GM12878 (cell line): Measurements from ENCODE around the gene WDR86. TPM values are rescaled to one million over a fixed set of nuclear protein-coding genes. Genes with fewer than 3 reads are reported as not detected.

ENCODE experiments used
- ATAC-seq: fragments of 200-7000 bp; cut with Tn5 transposase; 3 replicates; pipeline ENCODE4 v1.9.1; 2020; ENCODE audit warnings: mild to moderate bottlenecking, moderate library complexity
- BruUV-seq: library from RNA; stranded (reverse); fragments of 400-500 nt; replicated peaks from 2 replicates; lab custom pipeline; 2021; lab: Mats Ljungman, UMichigan
- CTCF ChIA-PET: fragments of 300-600 bp; sonication (Branson Sonifier 250); formaldehyde crosslinking; extraction: SDS; loops from one replicate; lab custom pipeline; 2021; ENCODE audit warnings: inconsistent platforms; lab: Yijun Ruan, JAX
- POLR2A ChIA-PET: fragments of 350-600 bp; formaldehyde crosslinking; extraction: SDS; loops from one replicate; lab custom pipeline; 2021; ENCODE audit warnings: inconsistent platforms; lab: Charles Lee
- RAD21 ChIA-PET: fragments of 300-600 bp; sonication (Branson Sonifier 250); formaldehyde crosslinking; loops from one replicate; lab custom pipeline; 2023; ENCODE audit warnings: antibody characterized with exemption; ENCODE audit not compliant: unreplicated experiment; lab: Charles Lee
- SMC1A ChIA-PET: fragments of 300-600 bp; sonication (Branson Sonifier 250); formaldehyde crosslinking; loops from one replicate; lab custom pipeline; 2023; ENCODE audit not compliant: unreplicated experiment, uncharacterized antibody; lab: Charles Lee
- DNase-seq: peaks from one replicate; pipeline ENCODE4 v3.0.0-alpha.2; 2011; ENCODE audit warnings: low read depth, low spot score
- FAIRE-seq: peaks from 3 replicates; lab custom pipeline; 2011; peaks lifted over from hg19 to GRCh38; lab: Jason Lieb, UNC
- H2AFZ ChIP-seq: 2 replicates; pipeline ENCODE4 v1.6.0; 2011; ENCODE audit warnings: low read depth, low read length, control low read depth; ENCODE audit not compliant: control insufficient read depth
- H3K27ac ChIP-seq: 2 replicates; pipeline ENCODE4 v1.5.1; 2011; ENCODE audit warnings: control low read depth; ENCODE audit not compliant: control insufficient read depth, insufficient read depth
- H3K27me3 ChIP-seq, 2 experiments: replicated peaks in 1 of 2; 2 replicates each; pipeline versions ENCODE4 v1.6.0 to v1.6.1; 2011; ENCODE audit warnings: low read length in 1 of 2; ENCODE audit not compliant: control insufficient read depth in 2 of 2, insufficient read depth in 2 of 2
- H3K36me3 ChIP-seq, 2 experiments: 2 replicates each; pipeline ENCODE4 v1.5.1; 2011; ENCODE audit warnings: low read length in 1 of 2; ENCODE audit not compliant: control insufficient read depth in 2 of 2, insufficient read depth in 2 of 2
- H3K4me1 ChIP-seq: 2 replicates; pipeline ENCODE4 v1.6.1; 2011; ENCODE audit warnings: mild to moderate bottlenecking, low read length, moderate library complexity, mixed read lengths; ENCODE audit not compliant: control insufficient read depth, insufficient read depth
- H3K4me2 ChIP-seq: 2 replicates; pipeline ENCODE4 v1.6.0; 2011; ENCODE audit warnings: control low read depth; ENCODE audit not compliant: control insufficient read depth, insufficient read depth
- H3K4me3 ChIP-seq: fragments of 200-600 bp; sonication (generic); 2 replicates; pipeline ENCODE4 v1.5.1; 2016
- H3K79me2 ChIP-seq: 2 replicates; pipeline ENCODE4 v1.6.0; 2011; ENCODE audit warnings: low read length; ENCODE audit not compliant: control insufficient read depth, insufficient read depth
- H3K9ac ChIP-seq: 2 replicates; pipeline ENCODE4 v1.8.0; 2011; ENCODE audit warnings: low read length, control low read depth, mixed read lengths; ENCODE audit not compliant: control insufficient read depth, insufficient read depth
- H3K9me3 ChIP-seq: replicated peaks from 3 replicates; pipeline ENCODE4 v1.5.1; 2011; ENCODE audit warnings: mild to moderate bottlenecking, low read length; ENCODE audit not compliant: control insufficient read depth, insufficient read depth
- H4K20me1 ChIP-seq: 2 replicates; pipeline ENCODE4 v1.6.0; 2011; ENCODE audit not compliant: control insufficient read depth, insufficient read depth
- BCL11A ChIP-seq: IDR thresholded peaks from 2 replicates; pipeline ENCODE4 v1.6.1; 2011; ENCODE audit warnings: low read depth, low read length
- CBFB ChIP-seq: IDR thresholded peaks from 2 replicates; pipeline ENCODE4 v1.6.1; 2016; ENCODE audit warnings: antibody characterized with exemption, low read depth
- CBX3 ChIP-seq: fragments of 200-600 bp; sonication (generic); IDR thresholded peaks from 2 replicates; pipeline ENCODE4 v1.6.1; 2016; ENCODE audit warnings: low read depth, borderline replicate concordance
- CHD2 ChIP-seq: IDR thresholded peaks from 2 replicates; pipeline ENCODE4 v1.6.1; 2011; ENCODE audit warnings: low read depth, low read length, improper control_type of control experiment, borderline replicate concordance
- EGR1 ChIP-seq, 2 experiments: IDR thresholded peaks; 1 replicate in 1 of 2; 2 replicates in 1 of 2; pipeline ENCODE4 v1.6.1; 2011 to 2012; ENCODE audit warnings: low read depth in 2 of 2, low read length in 2 of 2, borderline replicate concordance in 1 of 2, mild to moderate bottlenecking in 1 of 2, moderate library complexity in 1 of 2
- FOS ChIP-seq: IDR thresholded peaks from 3 replicates; pipeline ENCODE4 v1.6.1; 2011; ENCODE audit warnings: borderline replicate concordance; ENCODE audit not compliant: insufficient read length; ENCODE audit errors: extremely low read depth
- GATAD2B ChIP-seq: fragments of 450-650 bp; conservative IDR thresholded peaks from 2 replicates; pipeline ENCODE4 v1.6.1; 2017; ENCODE audit warnings: low read depth, mild to moderate bottlenecking, moderate library complexity
- HCFC1 ChIP-seq: fragments of 150-350 bp; IDR thresholded peaks from 2 replicates; pipeline ENCODE4 v1.6.1; 2014; ENCODE audit warnings: low read length
- HDAC6 ChIP-seq: fragments of 200-600 bp; sonication (generic); IDR thresholded peaks from one replicate; pipeline ENCODE4 v1.8.0; 2017; ENCODE audit warnings: antibody characterized with exemption; ENCODE audit not compliant: unreplicated experiment
- HDGF ChIP-seq: fragments of 450-650 bp; IDR thresholded peaks from 2 replicates; pipeline ENCODE4 v1.6.1; 2016; ENCODE audit warnings: antibody characterized with exemption
- MYC ChIP-seq: IDR thresholded peaks from 2 replicates; pipeline ENCODE4 v1.6.1; 2011; ENCODE audit warnings: mild to moderate bottlenecking, low read length, moderate library complexity, inconsistent platforms; ENCODE audit not compliant: insufficient read depth, insufficient replicate concordance, insufficient read length, severe bottlenecking
- PAX5 ChIP-seq: IDR thresholded peaks from 2 replicates; pipeline ENCODE4 v1.6.1; 2011; ENCODE audit warnings: low read depth, low read length, borderline replicate concordance
- SKIL ChIP-seq: fragments of 450-650 bp; IDR thresholded peaks from 2 replicates; pipeline ENCODE4 v1.6.1; 2017; ENCODE audit warnings: mild to moderate bottlenecking, low read depth, inconsistent platforms; ENCODE audit not compliant: poor library complexity, severe bottlenecking
- STAT3 ChIP-seq: IDR thresholded peaks from 2 replicates; pipeline ENCODE4 v1.6.1; 2011; ENCODE audit warnings: low read depth, low read length, improper control_type of control experiment
- ZNF622 ChIP-seq: fragments of 450-650 bp; IDR thresholded peaks from 2 replicates; pipeline ENCODE4 v1.6.1; 2017; ENCODE audit warnings: mild to moderate bottlenecking, inconsistent platforms
- WGBS: methylation state at CpG from one replicate; pipeline ENCODE4 v1.1.6; 2016; ENCODE audit warnings: low lambda C conversion rate; ENCODE audit not compliant: insufficient replicate concordance, insufficient coverage; ENCODE audit errors: missing lambda C conversion rate; 5-methylcytosine and 5-hydroxymethylcytosine counted together
- in situ Hi-C: fragments of 300-500 bp; cut with MboI; formaldehyde crosslinking; loops from 9 replicates; pipeline ENCODE4 v1.14.3; 2018; ENCODE audit warnings: mixed read lengths
- intact Hi-C: fragments of 100-400 bp; cut with micrococcal nuclease; formaldehyde crosslinking; loops from one replicate; pipeline ENCODE4 v1.14.2; 2022; ENCODE audit not compliant: unreplicated experiment
- polyA plus RNA-seq, 11 experiments: library from polyadenylated mRNA; depleted of rRNA in 4 of 11; unstranded in 6 of 11; stranded (reverse) in 5 of 11; fragments of >200 nt; fragmentation: Nextera tagmentation in 4 of 11; fragmentation: Illumina TruSeq in 1 of 11; extraction: Ambion mirVana in 4 of 11; extraction: Trizol in 1 of 11; gene quantifications; 1 replicate in 1 of 11; 2 replicates in 10 of 11; pipeline versions ENCODE4 v1.2.1 to v1.2.3, GENCODE V29; 2011 to 2016; ENCODE audit warnings: inconsistent platforms in 2 of 11, missing spikeins in 2 of 11, low read depth in 1 of 11
- total RNA-seq, 4 experiments: library from RNA; depleted of rRNA in 3 of 4; stranded (reverse); fragments of >200 nt in 3 of 4; fragmentation: Illumina TruSeq in 1 of 4; extraction: Trizol in 1 of 4; gene quantifications; 2 replicates each; pipeline versions ENCODE4 v1.2.1 to v1.2.3, GENCODE V29; 2013 to 2021
- TF ChIP-seq, protein P1 (sequence below): IDR thresholded peaks from 2 replicates; pipeline ENCODE4 v1.6.1; 2011; ENCODE audit warnings: low read depth, low read length, improper control_type of control experiment, borderline replicate concordance

The WDR86 gene
- total and polyA plus RNA-seq, 10 of the 15 experiments (the other 5 are each of a cell fraction or from before 2014, with no cell fraction given): 0.05 to 0.19 (median 0.15) TPM; not detected in 7

DNA sequence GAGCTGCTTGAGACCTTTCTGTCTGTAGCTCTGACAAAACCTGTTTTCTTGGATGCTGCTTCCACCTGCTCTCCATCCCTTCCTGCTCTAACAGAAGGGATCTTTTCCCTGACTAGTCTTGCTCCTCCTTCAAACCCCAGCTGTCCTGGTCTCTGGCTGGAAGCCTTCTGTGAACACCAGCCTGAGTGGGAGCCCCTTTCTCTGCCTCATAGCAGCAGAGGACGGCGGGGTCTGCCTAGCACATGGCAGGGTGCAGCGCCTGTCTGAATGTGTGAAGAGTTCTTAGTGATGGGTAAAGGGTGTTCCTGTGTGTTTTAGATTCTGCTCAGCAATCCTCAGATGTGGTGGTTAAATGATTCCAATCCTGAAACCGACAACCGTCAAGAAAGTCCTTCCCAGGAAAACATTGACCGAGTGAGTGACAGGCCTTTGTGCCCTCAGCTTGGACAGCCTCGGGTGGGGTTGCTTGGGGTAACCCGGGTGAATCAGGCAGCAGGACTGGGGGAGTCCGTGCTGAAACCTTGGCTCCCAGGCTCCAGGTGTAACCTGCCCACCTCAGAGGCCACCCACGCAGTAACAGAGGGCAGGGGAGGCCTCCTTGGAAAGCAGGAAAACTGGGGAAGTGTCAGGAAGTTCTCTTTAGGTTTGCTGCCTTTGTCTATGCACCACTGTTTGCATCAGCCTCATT, 34.2 kb downstream of the WDR86 start:
- Histone ChIP-seq H2AFZ (no peak overlapping the region), H4K20me1 (no peaks in the 10 kb centered on the region), H3K9me3 (no peaks in the 10 kb centered on the region), H3K79me2 (no peaks in the 10 kb centered on the region), H3K27me3 (no peaks in the 10 kb centered on the region), H3K36me3 (peaks cover 7 to 18% of the 10 kb centered on the region in 2 experiments), H3K9ac (no peak overlapping the region), H3K4me1 (peaks cover 3% of the 10 kb centered on the region), H3K27ac (no peak overlapping the region), H3K4me3 (no peak overlapping the region), H3K4me2 (no peak overlapping the region)
- in situ Hi-C loops (no loop called here), intact Hi-C loops (no loop called here)
- DNase-seq: no peak
- no peak for FAIRE-seq
- BruUV-seq: no TSS peak
- CTCF ChIA-PET: no interaction called here
- POLR2A ChIA-PET: no interaction called here
- SMC1A ChIA-PET: no interaction called here
- no peak for ATAC-seq
- 76% methylated on average over 10 of the region's 10 CpGs for WGBS
- TF ChIP-seq MYC: no peak
- TF ChIP-seq HDAC6: no peak
- no peak for TF ChIP-seq EGR1 (IDR thresholded peaks at IDR 0.05; ENCODE audit: borderline replicate concordance in 1 of 2, low read depth in 2 of 2, low read length in 2 of 2)
- no peak for TF ChIP-seq PAX5
- TF ChIP-seq, protein P1, sequence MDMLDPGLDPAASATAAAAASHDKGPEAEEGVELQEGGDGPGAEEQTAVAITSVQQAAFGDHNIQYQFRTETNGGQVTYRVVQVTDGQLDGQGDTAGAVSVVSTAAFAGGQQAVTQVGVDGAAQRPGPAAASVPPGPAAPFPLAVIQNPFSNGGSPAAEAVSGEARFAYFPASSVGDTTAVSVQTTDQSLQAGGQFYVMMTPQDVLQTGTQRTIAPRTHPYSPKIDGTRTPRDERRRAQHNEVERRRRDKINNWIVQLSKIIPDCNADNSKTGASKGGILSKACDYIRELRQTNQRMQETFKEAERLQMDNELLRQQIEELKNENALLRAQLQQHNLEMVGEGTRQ: no peak
- RAD21 ChIA-PET: interaction anchor here (0.5 kb wide), 1 partner anchor 68 kb away, joined by 3 read pairs; no protein-coding TSS in a partner anchor

GRCh38 chr7:151374726-151375125, 35.1 kb downstream of the WDR86 start:
- intact Hi-C loops: no loop called here
- SMC1A ChIA-PET: no interaction called here
- ATAC-seq (no peak), DNase-seq (no peak), FAIRE-seq (no peak)
- Histone ChIP-seq H3K4me1 (no peaks in the 10 kb centered on the region), H3K4me3 (no peak overlapping the region), H3K36me3 (peaks cover 7 to 18% of the 10 kb centered on the region in 2 experiments), H3K4me2 (no peak overlapping the region), H3K9ac (no peak overlapping the region), H3K27me3 (no peaks in the 10 kb centered on the region), H3K9me3 (no peaks in the 10 kb centered on the region), H3K79me2 (no peaks in the 10 kb centered on the region), H2AFZ (no peak overlapping the region), H4K20me1 (no peaks in the 10 kb centered on the region), H3K27ac (no peak overlapping the region)
- in situ Hi-C loops: no loop called here
- no TSS peak for BruUV-seq
- WGBS: 66% methylated on average over 10 of the region's 15 CpGs
- CTCF ChIA-PET: no interaction called here
- POLR2A ChIA-PET: no interaction called here
- RAD21 ChIA-PET: no interaction called here
- no peak for TF ChIP-seq CBX3
- TF ChIP-seq GATAD2B: no peak
- TF ChIP-seq FOS: no peak
- no peak for TF ChIP-seq SKIL
- TF ChIP-seq CHD2: no peak
- no peak for TF ChIP-seq BCL11A
- no peak for TF ChIP-seq HDGF
- no peak for TF ChIP-seq ZNF622
- TF ChIP-seq HCFC1: no peak
- no peak for TF ChIP-seq STAT3
- TF ChIP-seq CBFB: no peak
